Measurements from ENCODE around the gene CEACAM3. TPM values are rescaled to one million over a fixed set of nuclear protein-coding genes. Genes with fewer than 3 reads are reported as not detected.

The CEACAM3 gene
- total and polyA plus RNA-seq, 2 of the 8 experiments (the other 6 are each of a cell fraction or from before 2014, with no cell fraction given) = not detected

GRCh38 chr19:41859618-41860418, 63.4 kb downstream of the CEACAM3 start, which contains the start of gene RPS19:
TSS of gene RPS19 (plus strand) at chr19:41860255. CDS start at chr19:41860775, 520 bp downstream.
- Histone ChIP-seq H3K27ac (ENCODE audit: low read depth, low read length) (peak within 1 kb of the TSS; percentile 95), H3K4me2 (ENCODE audit: insufficient read depth in 1 of 2, low read depth in 2 of 2, low read length in 2 of 2) (peak within 1 kb of the TSS; percentile 92 to 97), H2BK20ac (ENCODE audit: low read length) (no peak within 1 kb of the TSS), H2BK120ac (replicated peaks; ENCODE audit: low read depth, low read length) (peak within 1 kb of the TSS; percentile 38), H2AFZ (ENCODE audit: low read length) (no peak within 1 kb of the TSS), H3K36me3 (ENCODE audit: control insufficient read depth in 2 of 4, insufficient read depth in 4 of 4, low read length in 3 of 4) (peaks cover 37 to 44% (median 40%) of the 10 kb centered on the region in 4 experiments), H3K9me3 (ENCODE audit: insufficient read depth in 2 of 2, low read depth in 1 of 2, low read length in 1 of 2) (no peaks in the 10 kb centered on the region), H3K27me3 (replicated peaks in 1 of 4; ENCODE audit: control insufficient read depth in 3 of 4, extremely low read depth in 1 of 4, insufficient read depth in 3 of 4, low read length in 3 of 4) (no peaks in the 10 kb centered on the region), H3K4ac (replicated peaks; ENCODE audit: insufficient read length, low read depth, low read length) (peak within 1 kb of the TSS; percentile 100), H3K4me3 (ENCODE audit: extremely low read depth in 1 of 4, insufficient read depth in 2 of 4, low read depth in 3 of 4, low read length in 4 of 4) (peak within 1 kb of the TSS; percentile 81 to 99 (median 96)), H2BK12ac (ENCODE audit: low read depth, low read length) (no peak within 1 kb of the TSS), H3K56ac (replicated peaks; ENCODE audit: insufficient read length, low read depth, low read length) (peak within 1 kb of the TSS; percentile 93), H4K91ac (replicated peaks; ENCODE audit: insufficient read length, low read length) (peak within 1 kb of the TSS; percentile 96), H3K79me1 (ENCODE audit: low read depth, low read length) (peaks cover 18% of the 10 kb centered on the region), H3K79me2 (ENCODE audit: control insufficient read depth in 1 of 2, insufficient read depth in 2 of 2, low read length in 2 of 2) (peaks cover 22 to 47% of the 10 kb centered on the region in 2 experiments), H4K5ac (ENCODE audit: insufficient read length, low read depth, low read length) (peak within 1 kb of the TSS; percentile 75), H3K18ac (ENCODE audit: extremely low read depth, low read length) (peak within 1 kb of the TSS; percentile 92), H2BK15ac (ENCODE audit: low read length) (peak within 1 kb of the TSS; percentile 36; the same call in 1 of the 2 replicates), H3K9ac (replicated peaks in 1 of 4; ENCODE audit: extremely low read depth in 1 of 4, low read depth in 3 of 4, low read length in 3 of 4) (peak within 1 kb of the TSS; percentile 98 to 100 (median 99)), H2BK5ac (ENCODE audit: low read depth, low read length) (peak within 1 kb of the TSS; percentile 98), H3K23ac (ENCODE audit: insufficient read length) (no peak within 1 kb of the TSS), H4K8ac (ENCODE audit: extremely low read depth, insufficient read depth, low read length) (peak within 1 kb of the TSS; percentile 94), H3K23me2 (ENCODE audit: low read depth, low read length) (peaks cover 6% of the 10 kb centered on the region), H3K4me1 (replicated peaks in 1 of 4; ENCODE audit: control insufficient read depth in 3 of 4, insufficient read depth in 4 of 4, low read length in 3 of 4) (peaks cover 3 to 26% (median 14%) of the 10 kb centered on the region in 4 experiments), H2AK5ac (ENCODE audit: low read depth, low read length) (peak within 1 kb of the TSS; percentile 78), H3K14ac (ENCODE audit: insufficient read length) (no peak within 1 kb of the TSS), H4K20me1 (replicated peaks in 1 of 2; ENCODE audit: control insufficient read depth in 1 of 2, insufficient read depth in 2 of 2, low read length in 2 of 2) (peaks cover 16 to 21% of the 10 kb centered on the region in 2 experiments)
- peak; percentile 50 for FAIRE-seq
- CTCF ChIA-PET (ENCODE audit: partially characterized antibody) = interaction anchor here (0.5 to 2.7 kb wide), 8 partner anchors 9 to 107 kb away, joined by 3 to 12 read pairs (median 6); partner anchors contain the start of gene RABAC1
- 1% methylated on average over 36 of the region's 76 CpGs; no CpG with 5 or more reads in 1 of the 2 experiments for WGBS, 2 experiments (ENCODE audit: extremely low coverage in 1 of 2, insufficient coverage in 1 of 2, insufficient read length in 1 of 2, insufficient replicate concordance in 2 of 2, low coverage in 1 of 2, low lambda C conversion rate in 2 of 2, missing lambda C conversion rate in 1 of 2)
- peak; percentile 98 to 99 for DNase-seq (ENCODE audit: low read depth in 1 of 2, low spot score in 2 of 2)
- POLR2A ChIA-PET (ENCODE audit: partially characterized antibody) = interaction anchor here (0.5 to 7.9 kb wide), 43 partner anchors 9 to 1200 kb away, joined by 3 to 200 read pairs (median 4); partner anchors contain the start of genes ARHGEF1, B3GNT8, CD79A and DMAC2
- TF ChIP-seq SRF (IDR thresholded peaks at IDR 0.05; ENCODE audit: low read depth, low read length) (no peak), RFX5 (IDR thresholded peaks at IDR 0.05; ENCODE audit: borderline replicate concordance, low read depth, low read length) (no peak), SP1 (IDR thresholded peaks at IDR 0.05; ENCODE audit: low read depth, low read length) (peak; percentile 96), SIN3A (conservative IDR thresholded peaks at IDR 0.05 in 1 of 2, IDR thresholded peaks at IDR 0.05 in 1 of 2; ENCODE audit: low read depth in 1 of 2, low read length in 2 of 2) (peak; percentile 70 to 71), SAP30 (IDR thresholded peaks at IDR 0.05; ENCODE audit: insufficient read depth, insufficient replicate concordance, low read length) (peak; percentile 50), HDAC2 (IDR thresholded peaks at IDR 0.05; ENCODE audit: borderline replicate concordance in 1 of 2, low read depth in 2 of 2, low read length in 2 of 2) (peak; percentile 86 to 94)
- TF ChIP-seq, protein P1, sequence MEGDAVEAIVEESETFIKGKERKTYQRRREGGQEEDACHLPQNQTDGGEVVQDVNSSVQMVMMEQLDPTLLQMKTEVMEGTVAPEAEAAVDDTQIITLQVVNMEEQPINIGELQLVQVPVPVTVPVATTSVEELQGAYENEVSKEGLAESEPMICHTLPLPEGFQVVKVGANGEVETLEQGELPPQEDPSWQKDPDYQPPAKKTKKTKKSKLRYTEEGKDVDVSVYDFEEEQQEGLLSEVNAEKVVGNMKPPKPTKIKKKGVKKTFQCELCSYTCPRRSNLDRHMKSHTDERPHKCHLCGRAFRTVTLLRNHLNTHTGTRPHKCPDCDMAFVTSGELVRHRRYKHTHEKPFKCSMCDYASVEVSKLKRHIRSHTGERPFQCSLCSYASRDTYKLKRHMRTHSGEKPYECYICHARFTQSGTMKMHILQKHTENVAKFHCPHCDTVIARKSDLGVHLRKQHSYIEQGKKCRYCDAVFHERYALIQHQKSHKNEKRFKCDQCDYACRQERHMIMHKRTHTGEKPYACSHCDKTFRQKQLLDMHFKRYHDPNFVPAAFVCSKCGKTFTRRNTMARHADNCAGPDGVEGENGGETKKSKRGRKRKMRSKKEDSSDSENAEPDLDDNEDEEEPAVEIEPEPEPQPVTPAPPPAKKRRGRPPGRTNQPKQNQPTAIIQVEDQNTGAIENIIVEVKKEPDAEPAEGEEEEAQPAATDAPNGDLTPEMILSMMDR (IDR thresholded peaks at IDR 0.05; ENCODE audit: control extremely low read depth in 1 of 3, insufficient read depth in 1 of 3, low read depth in 1 of 3, low read length in 3 of 3) = peak; percentile 45 to 76 (median 54)

Measured in H1 (cell line).